Endothelial cell of umbilical vein (primary cell): ENCODE measurements around the gene GNG10. TPM values are rescaled to one million over a fixed set of nuclear protein-coding genes. Genes with fewer than 3 reads are reported as not detected.

Experiments
- BruUV-seq: library from RNA; stranded (reverse); fragments of 400-500 nt; replicated peaks from 2 replicates; lab custom pipeline; 2021; lab: Mats Ljungman, UMichigan
- CTCF ChIA-PET: fragments of 300-600, 350-600 bp; sonication (Branson Sonifier 250); formaldehyde crosslinking; loops from one replicate; lab custom pipeline; 2021; ENCODE audit warnings: antibody characterized with exemption, inconsistent platforms; lab: Charles Lee
- POLR2A ChIA-PET: fragments of 300-600, 350-600 bp; sonication (Branson Sonifier 250); formaldehyde crosslinking; loops from one replicate; lab custom pipeline; 2021; ENCODE audit warnings: antibody characterized with exemption, inconsistent platforms; lab: Charles Lee
- DNase-seq: peaks from one replicate; pipeline ENCODE4 v3.0.0-alpha.2; 2011; ENCODE audit warnings: low read depth, low spot score
- FAIRE-seq: peaks from 2 replicates; lab custom pipeline; 2011; peaks lifted over from hg19 to GRCh38; lab: Jason Lieb, UNC
- H2AFZ ChIP-seq: 2 replicates; pipeline ENCODE4 v1.6.0; 2012; ENCODE audit warnings: low read depth, low read length, control low read depth, inconsistent platforms
- H3K27ac ChIP-seq: 2 replicates; pipeline ENCODE4 v1.5.1; 2011; ENCODE audit warnings: low read depth, mild to moderate bottlenecking, control low read depth, low read length, moderate library complexity; ENCODE audit not compliant: insufficient read depth
- H3K27me3 ChIP-seq, 2 experiments: 2 replicates each; pipeline versions ENCODE4 v1.6.0 to v1.6.1; 2011; ENCODE audit warnings: low read length in 2 of 2, mixed read lengths in 1 of 2; ENCODE audit not compliant: control insufficient read depth in 2 of 2, insufficient read depth in 2 of 2
- H3K36me3 ChIP-seq, 2 experiments: 2 replicates in 1 of 2; 3 replicates in 1 of 2; pipeline ENCODE4 v1.5.1; 2011; ENCODE audit warnings: low read length in 2 of 2, mild to moderate bottlenecking in 1 of 2, moderate library complexity in 1 of 2; ENCODE audit not compliant: control insufficient read depth in 2 of 2, insufficient read depth in 2 of 2; ENCODE audit errors: extremely low read depth in 1 of 2
- H3K4me1 ChIP-seq: 3 replicates; pipeline ENCODE4 v1.5.1; 2011; ENCODE audit warnings: mild to moderate bottlenecking, low read length; ENCODE audit not compliant: control insufficient read depth, insufficient read depth; ENCODE audit errors: extremely low read depth
- H3K4me2 ChIP-seq: 2 replicates; pipeline ENCODE4 v1.6.1; 2011; ENCODE audit warnings: low read length, control low read depth, mixed read lengths; ENCODE audit not compliant: insufficient read depth
- H3K4me3 ChIP-seq, 3 experiments: fragments of 200-600 bp in 1 of 3; sonication (generic), shearing (Covaris generic) in 1 of 3; replicated peaks in 1 of 3; 2 replicates each; pipeline ENCODE4 v1.5.1; 2011 to 2016; ENCODE audit warnings: control low read depth in 3 of 3, low read length in 3 of 3, mild to moderate bottlenecking in 2 of 3, inconsistent platforms in 1 of 3, low read depth in 1 of 3, moderate library complexity in 1 of 3; ENCODE audit not compliant: insufficient read depth in 1 of 3
- H3K79me2 ChIP-seq: 2 replicates; pipeline ENCODE4 v1.6.0; 2012; ENCODE audit warnings: low read length, inconsistent platforms; ENCODE audit not compliant: control insufficient read depth, insufficient read depth
- H3K9ac ChIP-seq: replicated peaks from 2 replicates; pipeline ENCODE3; 2011; ENCODE audit warnings: low read length, control low read depth; ENCODE audit not compliant: insufficient read depth; ENCODE audit errors: extremely low read depth
- H3K9me1 ChIP-seq: replicated peaks from 3 replicates; pipeline ENCODE4 v1.6.0; 2011; ENCODE audit warnings: mild to moderate bottlenecking, low read length; ENCODE audit not compliant: control insufficient read depth, insufficient read depth; ENCODE audit errors: extremely low read depth
- H3K9me3 ChIP-seq: replicated peaks from 2 replicates; pipeline ENCODE4 v1.5.1; 2012; ENCODE audit warnings: low read length, inconsistent platforms; ENCODE audit not compliant: control insufficient read depth, insufficient read depth
- H4K20me1 ChIP-seq: replicated peaks from 2 replicates; pipeline ENCODE3; 2011; ENCODE audit warnings: mild to moderate bottlenecking, low read length; ENCODE audit not compliant: control insufficient read depth, insufficient read depth; ENCODE audit errors: extremely low read depth
- EZH2 ChIP-seq: IDR thresholded peaks from 2 replicates; pipeline ENCODE4 v1.6.1; 2012; ENCODE audit warnings: borderline replicate concordance, low read depth, mild to moderate bottlenecking, moderate library complexity, low read length, inconsistent platforms; ENCODE audit not compliant: severe bottlenecking
- FOS ChIP-seq: IDR thresholded peaks from 2 replicates; pipeline ENCODE4 v1.6.1; 2011; ENCODE audit warnings: mild to moderate bottlenecking, low read length, moderate library complexity, borderline replicate concordance; ENCODE audit not compliant: insufficient read depth
- GATA2 ChIP-seq: IDR thresholded peaks from 2 replicates; pipeline ENCODE4 v1.7.0; 2011; ENCODE audit warnings: low read depth, mild to moderate bottlenecking, moderate library complexity, mixed read lengths, low read length; ENCODE audit not compliant: insufficient read length, insufficient read depth
- JUN ChIP-seq: IDR thresholded peaks from 2 replicates; pipeline ENCODE4 v1.6.1; 2011; ENCODE audit warnings: borderline replicate concordance, low read depth; ENCODE audit not compliant: insufficient read length, insufficient read depth
- MYC ChIP-seq: IDR thresholded peaks from one replicate; pipeline ENCODE4 v1.6.1; 2011; ENCODE audit warnings: mild to moderate bottlenecking, low read depth, low read length
- POLR2A ChIP-seq: IDR thresholded peaks from 2 replicates; pipeline ENCODE4 v1.6.1; 2012; ENCODE audit warnings: low read depth, mild to moderate bottlenecking, control low read depth, low read length
- POLR2AphosphoS5 ChIP-seq: IDR thresholded peaks from 2 replicates; pipeline ENCODE4 v1.6.1; 2012; ENCODE audit warnings: low read depth, mild to moderate bottlenecking, control low read depth, low read length, moderate library complexity; ENCODE audit not compliant: insufficient read depth
- dilution Hi-C: fragments of 300-500 bp; cut with MboI; formaldehyde crosslinking; loops from one replicate; pipeline ENCODE4 v1.15.0; 2019; ENCODE audit warnings: low sequenced_read_pairs; ENCODE audit not compliant: extremely low pct_ligation_motif_present
- intact Hi-C: fragments of 100-400 bp; cut with micrococcal nuclease; formaldehyde crosslinking; loops from one replicate; pipeline ENCODE4 v1.10.0; 2022
- polyA plus RNA-seq, 4 experiments: library from polyadenylated mRNA; depleted of rRNA in 3 of 4; stranded (reverse) in 3 of 4; unstranded in 1 of 4; fragments of >200 nt; gene quantifications; 2 replicates each; pipeline versions ENCODE4 v1.2.1 to v1.2.3, GENCODE V29; 2011 to 2012; ENCODE audit warnings: missing spikeins in 1 of 4
- total RNA-seq: library from RNA; stranded (reverse); gene quantifications from 2 replicates; pipeline ENCODE4 v1.2.3, GENCODE V29; 2021
- TF ChIP-seq, protein P1 (sequence below): IDR thresholded peaks from 2 replicates; pipeline ENCODE4 v1.6.1; 2011; ENCODE audit not compliant: insufficient read depth, insufficient read length
- TF ChIP-seq, protein P2 (sequence below), 2 donors: IDR thresholded peaks; 1 replicate in 1 of 2; 2 replicates in 1 of 2; pipeline ENCODE4 v1.5.1; 2011; ENCODE audit warnings: low read length in 2 of 2, mild to moderate bottlenecking in 2 of 2, moderate library complexity in 2 of 2, control low read depth in 1 of 2, inconsistent platforms in 1 of 2, low read depth in 1 of 2; ENCODE audit not compliant: insufficient read depth in 1 of 2; ENCODE audit errors: extremely low read depth in 1 of 2

Gene GNG10
- total and polyA plus RNA-seq, 2 donors (not counting 3 experiments of a cell fraction or from before 2014, with no cell fraction given): 31.9 to 33.0 TPM

DNA sequence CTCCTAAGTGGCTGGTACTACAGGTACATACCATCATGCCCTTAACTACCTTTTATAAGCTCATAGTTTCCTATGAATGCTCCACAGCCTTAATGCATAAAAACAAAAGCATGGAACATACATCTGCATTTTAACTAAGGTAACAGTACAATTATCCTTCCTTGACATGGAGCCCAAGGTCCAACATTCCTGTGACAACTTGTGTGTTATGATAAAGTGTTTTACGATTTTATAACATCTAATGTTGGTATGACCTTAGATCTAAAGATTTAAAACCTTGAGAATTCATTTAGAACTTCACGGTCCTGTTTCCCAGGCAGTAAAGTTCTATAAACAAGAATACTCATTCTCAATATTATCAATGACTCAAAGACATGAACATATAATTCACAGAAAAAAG lies 43.1 kb downstream of the GNG10 start:
- no peaks in the 10 kb centered on the region for H3K9me1 ChIP-seq
- FAIRE-seq (no peak), DNase-seq (no peak)
- no peaks in the 10 kb centered on the region for H3K79me2 ChIP-seq
- no peaks in the 10 kb centered on the region for H3K36me3 ChIP-seq
- CTCF ChIA-PET: no interaction called here
- no peak overlapping the region for H2AFZ ChIP-seq
- no peaks in the 10 kb centered on the region for H4K20me1 ChIP-seq
- intact Hi-C loops: loop anchor here (5.0 kb wide), 1 partner anchor 72 kb away; the partner anchor contains the start of gene DNAJC25
- POLR2A ChIA-PET: no interaction called here
- no peak overlapping the region for H3K27ac ChIP-seq
- no peaks in the 10 kb centered on the region for H3K9me3 ChIP-seq
- H3K4me2 ChIP-seq: no peak overlapping the region
- TF ChIP-seq EZH2 (no peak), JUN (no peak), GATA2 (no peak), MYC (no peak), POLR2A (no peak), FOS (no peak), POLR2AphosphoS5 (no peak)
- TF ChIP-seq, protein P1, sequence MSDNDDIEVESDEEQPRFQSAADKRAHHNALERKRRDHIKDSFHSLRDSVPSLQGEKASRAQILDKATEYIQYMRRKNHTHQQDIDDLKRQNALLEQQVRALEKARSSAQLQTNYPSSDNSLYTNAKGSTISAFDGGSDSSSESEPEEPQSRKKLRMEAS: no peak
- TF ChIP-seq, protein P2, sequence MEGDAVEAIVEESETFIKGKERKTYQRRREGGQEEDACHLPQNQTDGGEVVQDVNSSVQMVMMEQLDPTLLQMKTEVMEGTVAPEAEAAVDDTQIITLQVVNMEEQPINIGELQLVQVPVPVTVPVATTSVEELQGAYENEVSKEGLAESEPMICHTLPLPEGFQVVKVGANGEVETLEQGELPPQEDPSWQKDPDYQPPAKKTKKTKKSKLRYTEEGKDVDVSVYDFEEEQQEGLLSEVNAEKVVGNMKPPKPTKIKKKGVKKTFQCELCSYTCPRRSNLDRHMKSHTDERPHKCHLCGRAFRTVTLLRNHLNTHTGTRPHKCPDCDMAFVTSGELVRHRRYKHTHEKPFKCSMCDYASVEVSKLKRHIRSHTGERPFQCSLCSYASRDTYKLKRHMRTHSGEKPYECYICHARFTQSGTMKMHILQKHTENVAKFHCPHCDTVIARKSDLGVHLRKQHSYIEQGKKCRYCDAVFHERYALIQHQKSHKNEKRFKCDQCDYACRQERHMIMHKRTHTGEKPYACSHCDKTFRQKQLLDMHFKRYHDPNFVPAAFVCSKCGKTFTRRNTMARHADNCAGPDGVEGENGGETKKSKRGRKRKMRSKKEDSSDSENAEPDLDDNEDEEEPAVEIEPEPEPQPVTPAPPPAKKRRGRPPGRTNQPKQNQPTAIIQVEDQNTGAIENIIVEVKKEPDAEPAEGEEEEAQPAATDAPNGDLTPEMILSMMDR (IDR thresholded peaks at IDR 0.05; ENCODE audit: extremely low read depth in 1 of 2, insufficient read depth in 1 of 2, low read depth in 1 of 2, low read length in 2 of 2): no peak
- H3K4me1 ChIP-seq: peaks cover 14% of the 10 kb centered on the region
- no peak overlapping the region for H3K9ac ChIP-seq
- no TSS peak for BruUV-seq
- dilution Hi-C loops: no loop called here
- no peaks in the 10 kb centered on the region for H3K27me3 ChIP-seq
- H3K4me3 ChIP-seq: no peak overlapping the region
